SU-DHL-6 (cell line): ENCODE measurements around the gene ECE2.

Source experiments
- H2AFZ ChIP-seq: fragments of 200-600 bp; sonication (generic); 2 replicates; pipeline ENCODE4 v1.6.1; 2014; ENCODE audit warnings: low read depth, mild to moderate bottlenecking, moderate library complexity, mixed read lengths, antibody characterized with exemption, low read length; ENCODE audit not compliant: severe bottlenecking
- H3F3A ChIP-seq: fragments of 200-600 bp; shearing (Covaris generic); 2 replicates; pipeline ENCODE4 v1.6.0; 2016; ENCODE audit warnings: antibody characterized with exemption, mild to moderate bottlenecking; ENCODE audit not compliant: insufficient read depth
- H3K27ac ChIP-seq: fragments of 200-600 bp; sonication (generic); 2 replicates; pipeline ENCODE4 v1.5.1; 2016; ENCODE audit warnings: low read depth, mild to moderate bottlenecking, low read length, moderate library complexity, mixed read lengths
- H3K27me3 ChIP-seq: fragments of 200-600 bp; sonication (generic), shearing (Covaris generic); 2 replicates; pipeline ENCODE4 v1.6.0; 2014; ENCODE audit warnings: mild to moderate bottlenecking, low read length
- H3K36me3 ChIP-seq: fragments of 200-600 bp; sonication (generic); 2 replicates; pipeline ENCODE4 v1.6.1; 2014; ENCODE audit warnings: mild to moderate bottlenecking, low read length, mixed read lengths
- H3K4me2 ChIP-seq: fragments of 300-600, 200-600 bp; shearing (Covaris generic), sonication (generic); 2 replicates; pipeline ENCODE4 v1.6.0; 2014; ENCODE audit warnings: low read length, low read depth, mild to moderate bottlenecking; ENCODE audit not compliant: poor library complexity, severe bottlenecking
- H3K4me3 ChIP-seq: fragments of 200-600 bp; sonication (generic); 2 replicates; pipeline ENCODE4 v1.5.1; 2014; ENCODE audit warnings: antibody characterized with exemption, low read length, mild to moderate bottlenecking, mixed read lengths; ENCODE audit not compliant: insufficient read depth, poor library complexity, severe bottlenecking
- H3K79me2 ChIP-seq: fragments of 200-600 bp; sonication (generic); 2 replicates; pipeline ENCODE4 v1.6.1; 2014; ENCODE audit warnings: mild to moderate bottlenecking, low read length, moderate library complexity; ENCODE audit not compliant: insufficient read depth
- H3K9ac ChIP-seq: fragments of 200-600 bp; sonication (generic); 2 replicates; pipeline ENCODE4 v1.7.0; 2014; ENCODE audit warnings: mild to moderate bottlenecking, low read length
- H3K9me2 ChIP-seq: fragments of 200-600 bp; sonication (generic); replicated peaks from 2 replicates; pipeline ENCODE4 v1.6.1; 2014; ENCODE audit warnings: low read length; ENCODE audit not compliant: insufficient read depth
- H3K9me3 ChIP-seq: fragments of 200-600 bp; sonication (generic); 2 replicates; pipeline ENCODE4 v1.6.1; 2014; ENCODE audit warnings: low read length, mixed read lengths; ENCODE audit not compliant: insufficient read depth
- H4K20me1 ChIP-seq: fragments of 200-600 bp; sonication (generic); 2 replicates; pipeline ENCODE4 v1.6.1; 2014; ENCODE audit warnings: low read depth, mild to moderate bottlenecking, antibody characterized with exemption, low read length, moderate library complexity, mixed read lengths
- CTCF ChIP-seq: fragments of 200-600 bp; sonication (generic); IDR thresholded peaks from one replicate; pipeline ENCODE4 v1.5.1; 2017; ENCODE audit warnings: antibody characterized with exemption, mild to moderate bottlenecking, low read length, moderate library complexity; ENCODE audit not compliant: insufficient read depth, poor library complexity, severe bottlenecking
- EZH2phosphoT487 ChIP-seq: fragments of 200-600 bp; sonication (generic), shearing (Covaris generic); conservative IDR thresholded peaks from 2 replicates; pipeline ENCODE4 v1.6.1; 2018; ENCODE audit warnings: mild to moderate bottlenecking, antibody characterized with exemption, low read length, moderate library complexity, mixed read lengths

Gene ECE2

GRCh38 chr3:184238246-184238818, 37.5 kb upstream of the ECE2 start:
- no peak overlapping the region for H3K4me3 ChIP-seq
- H3K27ac ChIP-seq = no peak overlapping the region
- no peaks in the 10 kb centered on the region for H3K9me3 ChIP-seq
- H3F3A ChIP-seq = peaks cover 6% of the 10 kb centered on the region; the same call in 1 of the 2 replicates
- H3K79me2 ChIP-seq = no peaks in the 10 kb centered on the region
- TF ChIP-seq CTCF = no peak
- TF ChIP-seq EZH2phosphoT487 = no peak
- no peaks in the 10 kb centered on the region for H3K27me3 ChIP-seq
- no peak overlapping the region for H3K4me2 ChIP-seq
- H4K20me1 ChIP-seq = no peaks in the 10 kb centered on the region
- H3K36me3 ChIP-seq = no peaks in the 10 kb centered on the region
- no peak overlapping the region for H3K9ac ChIP-seq
- H3K9me2 ChIP-seq = no peaks in the 10 kb centered on the region
- H2AFZ ChIP-seq = no peak overlapping the region

GRCh38 chr3:184239221-184239620, 36.6 kb upstream of the ECE2 start:
- Histone ChIP-seq H3K27me3 (no peaks in the 10 kb centered on the region), H3K4me3 (no peak overlapping the region), H3K9me2 (no peaks in the 10 kb centered on the region), H3K36me3 (no peaks in the 10 kb centered on the region), H2AFZ (no peak overlapping the region), H4K20me1 (no peaks in the 10 kb centered on the region), H3K4me2 (no peak overlapping the region), H3K9ac (no peak overlapping the region), H3K27ac (no peak overlapping the region), H3F3A (peaks cover 6% of the 10 kb centered on the region; the same call in 1 of the 2 replicates), H3K9me3 (no peaks in the 10 kb centered on the region), H3K79me2 (no peaks in the 10 kb centered on the region)
- no peak for TF ChIP-seq CTCF
- TF ChIP-seq EZH2phosphoT487 = no peak

- no peaks in the 10 kb centered on the region for H3K27me3 ChIP-seq
- no peaks in the 10 kb centered on the region for H3K79me2 ChIP-seq
- no peak overlapping the region for H3K4me2 ChIP-seq
- H4K20me1 ChIP-seq = no peaks in the 10 kb centered on the region
- no peaks in the 10 kb centered on the region for H3K9me3 ChIP-seq
- H2AFZ ChIP-seq = no peak overlapping the region
- no peak for TF ChIP-seq EZH2phosphoT487
- H3F3A ChIP-seq = peaks cover 6% of the 10 kb centered on the region; the same call in 1 of the 2 replicates
- H3K9me2 ChIP-seq = no peaks in the 10 kb centered on the region
- no peaks in the 10 kb centered on the region for H3K36me3 ChIP-seq
- H3K9ac ChIP-seq = no peak overlapping the region
- no peak overlapping the region for H3K27ac ChIP-seq
- H3K4me3 ChIP-seq = no peak overlapping the region
Measured at GRCh38 chr3:184239708-184240107, 36.1 kb upstream of the ECE2 start.

- no peaks in the 10 kb centered on the region for H3K27me3 ChIP-seq
- no peaks in the 10 kb centered on the region for H3K79me2 ChIP-seq
- H3F3A ChIP-seq = peaks cover 6% of the 10 kb centered on the region; the same call in 1 of the 2 replicates
- H4K20me1 ChIP-seq = no peaks in the 10 kb centered on the region
- H3K4me3 ChIP-seq = no peak overlapping the region
- no peak overlapping the region for H3K27ac ChIP-seq
- no peaks in the 10 kb centered on the region for H3K9me2 ChIP-seq
- H3K9me3 ChIP-seq = no peaks in the 10 kb centered on the region
- no peak overlapping the region for H2AFZ ChIP-seq
- H3K36me3 ChIP-seq = no peaks in the 10 kb centered on the region
- TF ChIP-seq EZH2phosphoT487 (no peak), CTCF (no peak)
- no peak overlapping the region for H3K4me2 ChIP-seq
- no peak overlapping the region for H3K9ac ChIP-seq
Measured at GRCh38 chr3:184240384-184241140, 35.3 kb upstream of the ECE2 start.
